Activated CD8-positive, alpha-beta memory T cell treated with anti-CD3 and anti-CD28 coated beads, Interleukin-2, amount 50 U/mL, for 4 hours (primary cell): ENCODE data around the gene HOXA6.

Experiments used
- DNase-seq: peaks from one replicate; pipeline ENCODE4 v3.0.0-alpha.2; 2020

HOXA6 gene

DNA sequence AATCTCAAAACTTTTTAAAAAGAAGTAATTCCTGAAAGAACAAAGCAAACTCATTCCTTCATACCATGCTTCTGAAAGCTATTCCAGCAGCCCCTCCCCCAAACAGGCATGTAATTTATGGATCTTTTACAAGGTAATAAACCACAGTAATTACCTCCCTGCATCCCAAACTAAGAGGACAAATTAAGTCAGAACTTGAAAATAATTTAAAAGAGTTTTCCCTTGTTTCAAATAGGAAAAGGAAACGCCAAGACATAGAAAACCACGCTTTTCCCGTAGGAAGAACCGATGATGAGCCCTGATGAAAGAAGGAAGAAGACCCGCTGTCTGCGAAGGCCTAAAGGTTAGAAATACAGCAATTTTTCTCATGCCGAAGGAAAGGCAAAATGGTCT, 25.9 kb downstream of the HOXA6 start:
- no peak for DNase-seq

DNA sequence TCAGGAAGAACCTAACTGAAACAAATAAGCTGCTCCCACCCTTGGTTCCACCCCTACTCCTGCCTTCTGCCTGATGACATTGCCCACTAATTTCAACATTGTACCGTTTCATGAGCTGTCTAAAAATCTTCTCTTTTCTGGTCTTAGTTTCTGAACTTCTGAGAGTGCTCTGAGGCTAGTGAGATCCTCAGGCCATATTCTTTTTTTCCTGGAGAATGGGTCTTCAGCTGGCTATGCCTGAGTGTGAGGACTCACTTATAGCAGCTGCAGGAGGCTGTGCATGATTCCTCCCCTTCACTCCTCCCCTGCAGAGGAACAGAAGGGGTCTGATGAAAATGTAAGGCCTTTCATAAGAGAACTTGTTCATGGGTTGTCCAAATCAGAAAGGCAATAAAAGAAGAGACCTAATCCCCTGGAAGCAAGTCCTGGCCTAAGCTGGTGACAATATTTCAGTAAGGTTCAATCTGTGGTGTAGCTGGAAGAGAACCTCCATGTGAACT, 28.1 kb downstream of the HOXA6 start:
- DNase-seq = no peak

DNA sequence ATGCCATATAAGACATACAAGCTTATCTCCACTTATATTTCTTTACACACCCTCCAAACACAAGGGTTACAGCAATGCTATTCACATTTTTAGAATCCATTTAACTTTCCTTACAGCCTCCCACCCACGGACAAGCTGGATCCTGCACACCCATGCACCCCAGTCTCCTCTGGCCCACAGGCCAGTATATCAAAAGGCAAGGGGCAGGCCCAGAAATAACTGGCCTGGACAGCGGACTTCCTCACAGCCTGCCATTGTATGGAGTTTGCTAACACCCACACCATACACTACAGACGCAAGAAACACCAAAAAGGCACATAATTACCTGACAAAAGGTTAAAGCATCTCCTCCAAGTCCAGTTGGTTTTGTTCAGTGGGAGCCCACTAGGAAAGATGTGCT, 29.0 kb downstream of the HOXA6 start:
- no peak for DNase-seq

DNA sequence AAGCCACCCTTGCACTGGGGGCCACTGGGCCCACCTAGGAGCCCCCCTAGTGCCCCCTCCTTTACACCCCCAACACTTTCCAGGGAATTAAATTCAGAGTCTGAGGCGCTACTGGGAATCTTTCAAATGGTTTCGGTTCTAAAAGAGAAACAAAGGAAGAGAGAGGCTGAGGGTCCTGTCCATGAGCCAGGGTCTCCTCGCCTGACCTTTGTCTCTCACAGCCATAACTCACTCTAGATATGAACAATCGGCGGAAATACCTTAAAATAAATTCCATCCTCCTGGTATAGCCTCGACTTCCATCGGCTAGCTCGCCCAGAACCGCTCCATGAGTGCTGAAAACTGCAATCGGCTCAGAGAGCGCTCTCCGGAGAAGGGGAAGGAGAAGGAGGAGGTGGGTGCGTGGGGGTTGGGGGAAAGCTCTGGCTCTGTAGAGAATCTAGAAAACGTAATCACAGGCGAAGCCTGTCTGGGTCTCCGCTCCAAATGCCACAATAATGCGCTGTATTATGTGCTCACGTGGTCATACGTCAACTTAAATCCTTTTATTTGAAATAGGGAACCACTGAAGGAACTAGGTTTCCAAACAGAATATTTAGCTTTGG, 29.6 kb downstream of the HOXA6 start:
- DNase-seq = no peak

GRCh38 chr7:27116962-27117886, 30.4 kb downstream of the HOXA6 start:
- DNase-seq = no peak

DNA sequence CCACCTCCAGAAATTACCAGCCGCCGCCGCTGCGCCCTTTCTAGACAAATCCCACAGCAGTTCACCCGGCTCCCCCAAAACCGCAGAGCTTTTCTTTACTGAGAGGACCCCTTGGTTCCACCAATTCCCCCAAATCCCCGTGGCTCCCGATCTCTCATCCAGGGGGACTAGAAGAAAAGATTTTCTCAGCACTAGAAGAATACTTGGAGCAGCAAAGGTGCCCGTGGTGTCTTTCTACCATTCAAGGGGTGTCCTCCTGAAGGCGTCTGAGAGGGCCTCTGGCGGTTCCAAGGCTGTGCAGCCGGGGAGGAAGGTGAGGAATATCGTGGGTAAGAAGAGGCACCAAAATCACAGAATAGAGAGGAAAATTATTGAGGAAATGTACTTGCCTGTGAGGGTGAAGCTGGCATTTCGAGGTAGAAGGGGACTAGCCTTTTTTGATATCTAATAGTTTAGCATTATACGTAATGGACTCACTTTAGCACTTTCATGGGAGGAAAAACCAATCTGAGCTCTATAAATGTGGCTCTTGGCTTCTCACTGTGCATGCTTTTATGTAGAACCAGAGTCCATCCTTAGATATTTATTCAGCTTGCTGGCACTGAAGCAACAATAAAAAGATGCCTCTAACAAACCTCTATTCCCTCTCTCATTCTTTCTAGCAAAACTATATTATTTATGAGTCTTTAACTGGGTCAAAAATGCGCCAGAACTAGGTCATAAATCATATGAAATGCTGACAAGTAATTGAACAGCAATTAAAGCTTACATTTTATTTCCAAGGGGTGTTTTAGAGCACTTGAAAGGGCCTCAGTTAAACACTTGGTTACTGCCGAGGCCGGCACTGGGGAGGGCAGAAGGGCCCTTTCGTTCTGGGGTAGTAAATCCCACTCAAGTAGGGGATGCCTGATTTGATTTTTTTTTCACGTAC, 31.3 kb downstream of the HOXA6 start:
- no peak for DNase-seq

DNA sequence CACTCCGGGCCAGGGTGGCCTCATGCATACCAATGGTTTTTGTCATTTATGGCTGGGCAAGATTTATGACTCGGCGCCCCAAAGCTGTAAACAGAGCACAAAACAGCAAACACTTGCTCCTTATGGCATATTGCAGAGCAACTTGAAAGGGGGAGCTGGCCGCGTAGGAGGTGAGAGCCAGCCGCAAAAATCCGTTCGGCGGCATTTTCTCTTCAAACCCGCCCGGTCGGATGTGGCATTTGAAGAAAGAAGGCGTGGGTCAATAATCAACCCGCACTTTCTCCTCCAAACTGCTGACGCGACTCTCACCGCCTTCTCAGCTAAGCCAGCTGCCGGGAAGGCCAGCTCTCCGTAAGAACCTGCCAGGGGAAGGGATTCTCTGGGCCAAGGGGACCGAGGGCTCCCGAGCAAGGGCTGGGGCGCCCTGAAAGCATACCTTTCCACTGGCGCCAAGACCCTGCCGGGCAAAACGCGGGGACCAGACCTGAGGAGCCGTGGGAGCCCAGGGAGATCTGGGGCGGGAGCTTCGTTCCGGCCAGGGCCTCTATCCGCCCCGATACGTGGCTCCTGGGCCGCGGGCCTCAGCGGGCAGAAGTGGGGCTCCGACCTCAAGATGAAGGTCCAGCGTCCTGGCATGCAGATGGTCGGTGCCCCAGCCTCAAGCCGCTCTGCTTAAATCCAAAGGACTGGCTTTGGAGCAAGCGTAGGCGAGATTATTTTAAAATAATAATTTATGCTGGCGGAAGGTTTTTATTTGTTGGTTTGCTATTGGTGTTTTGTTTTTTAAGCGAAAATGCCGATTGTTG, 32.1 kb downstream of the HOXA6 start:
- DNase-seq = no peak

DNA sequence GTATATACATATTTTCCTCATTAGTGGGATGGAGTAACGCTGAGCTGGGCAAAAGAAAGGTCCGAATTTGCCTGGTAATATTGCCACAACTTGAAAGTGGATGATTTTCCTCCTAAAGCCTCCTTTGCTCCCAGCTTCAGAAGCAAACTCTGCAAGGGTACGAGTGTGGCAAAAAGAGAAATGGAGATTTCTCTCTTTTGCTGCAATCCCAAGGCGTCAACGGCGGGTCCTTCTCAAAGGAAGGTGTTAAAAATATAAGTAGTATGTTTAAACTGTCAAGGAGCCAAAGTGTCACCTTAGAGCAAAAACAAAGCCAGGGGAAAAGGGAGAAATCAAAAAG, 32.7 kb downstream of the HOXA6 start:
- no peak for DNase-seq

DNA sequence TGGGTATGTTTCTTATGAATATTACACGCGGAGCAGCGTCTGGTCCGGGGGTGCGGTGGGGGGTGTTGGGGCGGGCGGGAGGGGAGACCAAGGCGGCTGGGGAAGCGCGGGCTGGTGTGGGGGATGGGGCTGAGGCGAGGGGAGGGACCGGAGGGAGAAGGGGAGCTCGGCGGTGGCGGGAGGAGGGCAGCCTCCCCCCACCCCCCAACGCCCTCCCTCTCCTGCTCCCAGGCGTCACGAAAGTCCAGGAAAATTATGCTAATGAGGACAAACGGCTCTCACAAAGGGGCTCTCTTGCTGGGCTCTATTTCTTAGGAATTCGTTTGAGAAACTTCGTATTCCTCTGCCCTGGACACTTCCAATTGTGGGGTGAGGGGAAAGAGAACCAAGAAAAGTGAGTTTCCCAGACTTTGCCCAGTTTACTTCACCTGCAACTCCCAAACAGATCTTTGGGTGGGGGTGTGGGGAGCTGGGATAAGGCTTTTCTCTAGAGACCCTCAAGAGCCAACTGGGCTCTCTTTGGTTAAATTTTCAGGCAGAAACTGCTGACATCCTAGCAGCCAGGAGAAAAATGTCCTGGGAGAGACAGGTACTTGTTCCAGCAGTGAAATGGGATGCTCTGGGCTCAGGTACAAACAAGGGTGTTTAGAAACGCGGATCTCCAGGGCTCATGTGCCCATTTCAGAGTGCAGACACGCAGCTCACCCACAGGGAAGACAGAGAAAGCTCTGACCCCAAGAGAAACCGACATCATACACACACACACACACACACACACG, 33.4 kb downstream of the HOXA6 start:
- no peak for DNase-seq

DNA sequence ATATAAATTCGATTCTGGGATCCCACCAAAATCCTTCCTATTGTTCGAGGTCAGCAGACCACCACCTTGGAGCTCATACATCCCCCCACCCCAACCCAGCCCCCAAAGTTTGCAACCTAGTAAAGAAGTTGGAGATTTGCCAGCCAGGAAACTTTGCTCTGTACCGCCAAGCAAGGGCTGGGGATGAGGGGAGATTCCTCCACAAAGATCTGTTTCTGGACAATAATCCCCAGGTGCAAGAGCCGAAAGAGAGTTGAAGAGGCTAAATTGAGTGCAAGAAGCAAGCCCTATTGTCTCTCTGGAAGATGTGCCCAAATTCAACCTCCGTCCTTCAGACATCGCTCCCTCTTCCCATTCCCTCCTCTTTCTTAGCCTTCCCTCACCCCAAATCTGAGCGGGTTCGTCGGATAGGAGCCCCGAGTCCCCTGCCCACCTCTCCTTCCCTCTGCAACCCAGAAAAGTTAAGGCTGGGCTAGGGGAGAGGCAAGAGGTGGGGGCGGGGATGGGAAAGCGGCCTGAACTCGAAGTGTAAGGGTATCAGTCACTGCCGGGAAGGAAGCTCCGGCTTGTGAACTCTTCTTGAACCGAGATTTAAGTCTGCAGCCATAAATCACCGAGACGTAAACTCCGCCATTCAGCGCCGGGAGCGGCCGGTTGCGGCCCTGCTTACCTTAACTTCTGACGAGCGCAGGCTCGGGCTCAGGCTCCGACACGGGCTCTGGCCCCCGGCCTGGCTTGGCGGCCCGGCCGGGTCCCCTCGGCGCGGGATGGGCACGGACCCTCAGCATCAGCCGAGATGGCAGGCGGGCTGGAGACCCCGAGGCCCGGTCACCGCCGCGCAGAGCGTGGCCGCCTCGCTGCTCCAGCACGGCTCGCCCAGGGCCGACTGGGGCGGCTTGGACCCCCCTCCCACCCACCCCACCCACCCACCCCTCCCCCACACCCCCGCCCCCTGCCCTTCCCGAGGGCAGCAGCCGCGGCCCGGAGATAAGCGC, 34.3 kb downstream of the HOXA6 start:
- DNase-seq = no peak

DNA sequence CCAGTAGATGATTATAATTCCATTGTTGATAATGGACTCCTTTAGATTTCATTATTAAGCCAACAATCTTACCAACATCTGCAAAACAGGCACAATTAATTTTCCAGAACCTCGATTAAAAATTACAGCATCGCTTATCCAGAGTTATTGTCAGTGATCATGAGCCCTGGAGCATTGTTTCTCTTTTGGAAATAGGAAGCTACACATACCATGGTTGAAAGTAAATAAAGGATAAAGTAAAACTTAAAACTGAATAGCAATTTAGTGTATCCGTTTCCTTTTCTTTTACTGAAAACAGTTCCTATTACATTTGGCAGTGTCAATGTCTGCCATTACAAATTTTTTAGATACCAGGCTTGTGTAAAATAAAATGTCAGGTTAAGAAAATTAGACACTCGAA, 35.2 kb downstream of the HOXA6 start:
- DNase-seq = no peak

DNA sequence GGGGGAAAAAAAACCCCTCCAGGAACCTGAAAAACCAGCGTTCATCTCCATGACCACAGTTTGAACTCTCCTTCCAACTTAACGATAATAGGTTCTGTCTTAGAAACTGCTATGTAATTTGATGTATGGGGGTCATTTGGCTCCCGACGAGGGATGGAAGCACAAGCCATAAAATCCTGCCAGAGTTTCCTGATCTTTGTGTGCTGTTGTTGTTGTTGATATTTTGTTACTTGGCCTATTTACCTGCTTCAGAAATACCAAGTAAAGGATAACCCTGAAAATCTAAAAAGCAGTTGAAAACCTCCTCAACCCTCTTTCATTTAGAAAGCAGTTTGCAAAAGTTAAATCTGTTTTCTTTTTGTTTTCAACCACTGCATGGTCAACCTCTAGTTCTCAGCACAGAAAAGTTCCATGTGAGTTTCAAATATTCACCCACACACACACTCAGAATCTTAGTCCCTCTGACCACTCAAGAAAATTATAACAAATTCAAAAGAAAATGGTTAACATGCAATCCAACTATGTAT, 35.8 kb downstream of the HOXA6 start:
- no peak for DNase-seq

GRCh38 chr7:27111042-27111750, 36.4 kb downstream of the HOXA6 start:
- no peak for DNase-seq

DNA sequence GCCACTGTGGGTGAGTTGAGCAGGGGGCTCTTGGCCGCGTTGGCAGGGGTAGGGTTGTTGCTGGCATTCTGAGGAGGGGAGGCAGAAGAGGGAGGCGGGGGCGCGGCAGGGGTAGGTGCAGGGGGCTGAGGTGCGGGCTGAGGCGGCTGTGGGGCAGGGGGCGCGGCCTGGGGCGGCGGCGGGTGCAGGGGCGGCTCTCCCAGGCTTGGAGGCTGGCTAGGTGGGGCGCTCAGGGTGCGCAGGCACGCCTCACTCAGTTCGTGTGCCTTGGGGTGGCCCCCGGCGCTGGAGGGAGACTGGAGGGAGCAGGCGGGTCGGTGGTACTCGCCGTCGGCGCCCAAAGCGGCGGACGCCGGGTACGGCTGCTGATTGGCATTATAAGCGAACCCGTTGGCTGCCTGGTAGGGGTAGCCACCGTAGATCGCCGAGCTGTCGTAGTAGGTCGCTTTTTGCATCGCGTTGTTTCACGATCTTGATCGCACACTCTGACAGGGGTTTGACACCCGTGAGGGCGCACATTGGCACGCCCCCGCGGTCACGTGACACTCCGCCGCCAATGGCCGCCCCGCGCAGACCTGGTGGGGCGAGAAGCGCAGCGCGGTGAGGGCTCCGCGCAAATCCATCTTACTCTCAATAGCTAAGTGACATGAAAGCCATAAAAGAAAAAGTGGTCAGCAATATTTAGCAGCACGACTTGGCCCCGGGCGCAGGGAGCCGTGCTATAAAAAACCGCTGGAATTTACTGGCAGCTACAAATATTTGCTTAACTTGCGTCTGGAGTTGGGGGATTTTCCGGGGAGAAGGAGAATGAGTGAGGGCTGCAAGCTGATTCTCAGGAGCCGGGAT, 37.2 kb downstream of the HOXA6 start:
- DNase-seq = no peak

DNA sequence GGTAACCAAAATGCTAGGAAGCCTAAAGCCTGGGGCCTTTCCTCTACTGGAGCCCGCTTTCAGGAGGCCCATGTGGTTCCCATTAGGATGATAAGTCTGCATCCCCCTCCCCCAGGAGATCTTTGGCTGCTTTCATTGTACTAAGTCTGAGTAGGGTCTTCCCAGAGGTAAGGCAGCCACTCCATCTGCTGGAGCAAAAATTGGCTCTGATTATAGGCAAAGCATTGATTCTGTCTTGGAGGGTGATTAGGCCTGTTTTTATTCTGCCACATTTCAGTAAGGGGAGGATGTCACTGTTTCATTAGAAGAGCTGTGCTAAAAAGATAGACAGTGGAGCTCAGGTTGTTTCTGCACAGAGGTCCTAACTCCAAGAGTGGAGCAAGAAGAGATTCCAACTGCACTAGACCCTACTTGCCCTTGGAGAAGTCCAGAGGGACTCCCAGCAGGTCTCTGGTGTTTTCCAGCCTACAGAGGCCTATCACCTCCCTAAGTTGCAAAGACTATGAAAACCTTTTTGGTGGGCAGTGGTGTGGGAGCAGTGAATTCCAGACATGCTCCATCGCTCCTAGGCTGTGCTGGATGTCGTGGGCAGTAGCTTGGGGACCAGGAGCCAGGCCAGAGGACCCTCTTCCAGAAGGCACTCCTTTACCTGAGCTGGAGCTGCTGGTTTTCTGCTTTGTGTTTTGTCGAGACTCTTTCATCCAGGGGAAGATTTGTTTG, 37.9 kb downstream of the HOXA6 start:
- no peak for DNase-seq

DNA sequence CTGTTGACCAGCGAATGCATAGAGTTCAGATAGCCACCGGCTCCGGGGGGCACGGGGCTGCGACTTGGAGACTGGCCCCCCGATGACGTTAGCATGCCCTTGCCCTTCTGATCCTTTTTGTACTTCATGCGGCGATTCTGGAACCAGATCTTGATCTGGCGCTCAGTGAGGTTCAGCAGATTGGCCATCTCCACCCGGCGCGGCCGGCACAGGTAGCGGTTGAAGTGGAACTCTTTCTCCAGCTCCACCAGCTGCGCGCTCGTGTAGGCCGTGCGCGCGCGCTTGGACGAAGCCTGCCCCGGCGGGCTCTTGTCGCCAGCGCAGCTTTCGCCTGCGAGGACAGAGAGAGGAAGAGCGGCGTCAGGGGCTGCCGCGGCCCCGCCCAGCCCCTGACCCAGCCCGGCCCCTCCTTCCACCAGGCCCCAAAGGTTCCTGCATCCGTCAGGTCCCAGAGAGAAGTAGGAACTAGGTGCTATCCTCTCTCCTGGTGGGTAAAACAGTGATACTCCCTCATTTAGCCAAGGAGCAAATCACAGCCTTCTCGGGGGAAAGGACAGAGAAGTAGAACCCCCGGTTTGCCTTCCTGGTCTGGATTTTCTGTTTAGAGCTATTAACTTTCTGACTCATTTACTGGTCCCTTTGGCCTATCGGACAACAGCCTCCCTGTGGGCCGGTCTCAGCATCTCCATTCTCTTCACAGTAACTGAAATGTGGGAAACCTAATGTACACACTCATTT, 39.0 kb downstream of the HOXA6 start:
- DNase-seq = no peak
